Right renal pelvis (tissue), 4 donors: ENCODE results near the gene CNPPD1. TPM values are rescaled to one million over a fixed set of nuclear protein-coding genes. Genes with fewer than 3 reads are reported as not detected.

Experiments used
- DNase-seq, 4 donors: peaks; one replicate each; pipeline ENCODE4 v3.0.0-alpha.2; 2013; ENCODE audit warnings: low read depth in 4 of 4, low spot score in 3 of 4, missing footprints in 1 of 4
- polyA plus RNA-seq, 4 donors: library from polyadenylated mRNA; unstranded; fragments of 120-200 nt; gene quantifications; one replicate each; pipeline ENCODE4 v1.2.1, GENCODE V29; 2013; ENCODE audit not compliant: insufficient read length in 4 of 4

Gene CNPPD1
- polyA plus RNA-seq, 4 donors = 66.2 to 75.3 (median 70.5) TPM

DNA sequence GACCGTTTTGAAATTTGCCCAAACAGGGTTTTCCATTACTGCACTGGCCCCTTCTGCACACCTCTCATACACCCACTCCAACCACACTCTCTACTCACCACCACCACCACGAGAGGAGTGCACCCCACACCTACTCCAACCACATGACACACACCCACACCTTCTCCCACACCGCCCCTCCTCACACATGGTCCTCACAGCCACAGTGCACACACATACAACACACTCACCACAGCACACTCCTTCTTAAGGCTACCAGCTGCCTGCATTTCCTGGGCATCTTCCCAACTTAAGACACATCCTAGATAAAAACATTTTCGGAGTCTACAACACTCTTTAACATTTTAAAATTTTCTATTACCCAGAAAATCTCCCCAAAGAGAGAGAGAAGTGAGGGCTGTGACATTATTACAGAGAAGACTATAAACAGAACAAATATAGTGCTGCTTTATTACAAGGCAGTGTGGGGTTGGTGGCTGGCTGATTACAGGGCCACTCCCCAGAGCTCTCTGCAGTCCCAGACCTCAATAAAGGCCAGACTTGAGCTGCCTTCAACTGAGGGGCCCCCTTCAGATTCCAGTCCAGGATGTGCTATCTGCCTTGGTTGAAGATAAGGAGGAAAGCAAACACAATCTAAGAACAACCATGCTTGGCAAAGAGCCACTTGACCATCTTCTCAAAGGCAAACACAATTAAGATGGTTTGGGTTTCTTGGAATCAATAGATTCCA is 52.2 kb downstream of the CNPPD1 start:
- no peak for DNase-seq

DNA sequence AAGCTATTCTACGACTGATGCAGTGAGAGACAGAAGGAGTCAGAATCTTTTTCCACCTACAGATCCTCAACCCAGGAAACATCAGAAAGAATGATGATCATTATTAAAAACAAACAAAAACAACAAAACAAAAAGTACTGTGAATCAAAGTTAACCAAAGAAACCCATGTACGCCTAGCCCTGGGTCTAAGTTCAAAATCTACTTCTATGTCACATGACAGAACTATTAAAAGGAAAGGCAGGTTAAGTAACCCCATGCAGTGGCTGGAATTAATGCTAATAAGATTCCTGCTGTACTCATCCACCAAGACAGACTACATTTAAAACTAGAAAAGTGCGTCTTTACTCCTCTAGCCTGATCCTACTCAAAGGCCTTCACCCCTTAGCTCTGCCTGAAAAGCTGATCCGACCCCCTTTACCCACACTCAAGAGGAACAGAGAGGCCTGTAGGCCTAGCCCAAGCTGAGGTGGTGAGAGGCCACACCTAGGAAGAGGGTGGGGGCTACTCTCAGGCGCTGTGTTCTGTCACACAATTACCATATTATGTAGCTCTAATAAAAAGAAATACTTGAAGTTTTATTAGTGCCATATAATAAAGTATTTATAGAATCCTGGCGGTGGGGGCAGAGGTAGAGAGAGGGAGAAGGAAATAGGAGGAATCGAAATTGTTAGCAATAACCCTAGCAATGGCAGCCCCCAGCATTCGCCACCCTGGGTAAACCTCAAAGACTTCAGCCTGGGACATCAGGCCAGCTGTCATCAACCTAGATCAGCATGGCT is 53.2 kb downstream of the CNPPD1 start:
- no peak for DNase-seq

DNA sequence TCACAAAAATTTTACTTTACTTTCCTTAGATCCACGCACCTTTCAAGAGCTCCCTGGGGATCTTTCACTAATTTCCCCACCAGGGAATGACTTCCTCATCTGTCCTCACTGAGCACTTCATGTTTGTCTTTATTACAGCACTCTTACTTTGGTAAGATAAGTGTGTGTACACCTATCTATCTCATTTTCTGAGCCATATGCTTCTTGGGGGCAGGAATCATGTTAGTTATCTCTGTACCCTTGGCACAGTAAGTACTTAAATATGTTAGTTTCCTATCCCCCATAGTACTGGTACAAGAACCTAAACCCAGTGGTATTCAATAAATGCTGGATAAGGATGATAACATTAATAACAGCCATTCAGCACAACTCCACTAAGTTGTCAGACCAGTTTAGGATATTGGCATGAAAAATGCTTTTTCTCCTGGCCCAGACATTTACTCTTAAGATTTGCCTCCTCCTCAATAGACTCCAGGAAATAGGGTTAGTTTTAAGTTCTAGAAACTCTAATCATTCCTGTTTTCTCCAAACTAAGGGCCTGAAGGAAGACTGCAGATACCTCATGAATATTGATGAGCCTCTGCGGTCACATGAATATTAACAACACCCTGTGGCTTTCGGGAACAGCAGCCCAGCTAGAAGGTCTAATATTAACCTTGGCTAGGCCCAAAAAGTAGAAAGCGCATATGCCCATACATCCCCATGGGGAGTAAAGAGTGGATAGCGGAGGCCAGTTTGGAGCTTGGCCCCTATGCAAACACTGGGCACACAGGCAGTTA is 54.3 kb downstream of the CNPPD1 start:
- no peak for DNase-seq

Other genes with a start within 250 kb of the CNPPD1 start
- under 1 TPM in 1 of 4 donors, not detected in 3; 0.17 TPM for gene CDK5R2, start 217.3 kb downstream of the CNPPD1 start, polyA plus RNA-seq
- under 1 TPM in 3 of 4 donors, not detected in 1; 0.08 to 0.10 (median 0.08) TPM for gene FEV, start 191.7 kb downstream of the CNPPD1 start, polyA plus RNA-seq
- not detected for gene CRYBA2, start 183.5 kb downstream of the CNPPD1 start, polyA plus RNA-seq
- gene CFAP65, start 135.4 kb downstream of the CNPPD1 start, polyA plus RNA-seq = under 1 TPM; 0.19 to 0.41 (median 0.25) TPM
- gene IHH, start 116.0 kb downstream of the CNPPD1 start, polyA plus RNA-seq = 1 to 10 TPM; 1.5 to 2.5 (median 1.8) TPM
- 10 to 100 TPM; 18.8 to 21.3 (median 20.1) TPM for gene NHEJ1, start 16.1 kb downstream of the CNPPD1 start, polyA plus RNA-seq
- 10 to 100 TPM; 14.8 to 23.3 (median 18.8) TPM for gene SLC23A3, start 6.9 kb downstream of the CNPPD1 start, polyA plus RNA-seq
- 100 to 1,000 TPM; 110 to 129 (median 121) TPM for gene RETREG2, start 1.4 kb upstream of the CNPPD1 start, polyA plus RNA-seq
- gene ZFAND2B, start 29.9 kb upstream of the CNPPD1 start, polyA plus RNA-seq = 10 to 100 TPM; 40.5 to 46.5 (median 43.2) TPM
- gene ABCB6, start 42.0 kb upstream of the CNPPD1 start, polyA plus RNA-seq = 10 to 100 TPM; 32.4 to 40.3 (median 36.8) TPM
- 10 to 100 TPM; 43.5 to 49.3 (median 45.6) TPM for gene ATG9A, start 52.7 kb upstream of the CNPPD1 start, polyA plus RNA-seq
- gene ANKZF1, start 52.9 kb upstream of the CNPPD1 start, polyA plus RNA-seq = 10 to 100 TPM; 40.5 to 59.2 (median 50.4) TPM
- gene GLB1L, start 68.5 kb upstream of the CNPPD1 start, polyA plus RNA-seq = 10 to 100 TPM; 21.3 to 28.2 (median 24.2) TPM
- 10 to 100 TPM; 36.3 to 41.8 (median 37.8) TPM for gene STK16, start 68.6 kb upstream of the CNPPD1 start, polyA plus RNA-seq
- under 1 TPM; 0.87 to 0.97 (median 0.92) TPM for gene TUBA4B, start 76.3 kb upstream of the CNPPD1 start, polyA plus RNA-seq
- gene TUBA4A, start 77.0 kb upstream of the CNPPD1 start, polyA plus RNA-seq = 10 to 100 TPM; 34.0 to 60.1 (median 37.1) TPM
- gene DNAJB2, start 102.4 kb upstream of the CNPPD1 start, polyA plus RNA-seq = 10 to 100 TPM; 73.3 to 89.5 (median 76.2) TPM
- gene PTPRN, start 132.5 kb upstream of the CNPPD1 start, polyA plus RNA-seq = under 1 TPM in 2 of 4 donors, not detected in 2; 0.31 to 0.56 TPM
- not detected for gene RESP18, start 155.8 kb upstream of the CNPPD1 start, polyA plus RNA-seq
- 10 to 100 TPM; 54.2 to 67.5 (median 58.2) TPM for gene DNPEP, start 211.0 kb upstream of the CNPPD1 start, polyA plus RNA-seq
- 1 to 10 TPM; 5.9 to 6.8 (median 6.6) TPM for gene DES, start 241.5 kb upstream of the CNPPD1 start, polyA plus RNA-seq